ENCODE data around the gene RASA2. TPM values are rescaled to one million over a fixed set of nuclear protein-coding genes. Genes with fewer than 3 reads are reported as not detected.
"Not testable (repeated sequence)": the region's sequence is repeated elsewhere in the genome, so short reads cannot be mapped to it uniquely, and the experiment has no call there.

Gene RASA2
- total RNA-seq, 1 donor from 2014 or later = 5.5 TPM

- DNase-seq (ENCODE audit: low read depth) = no peak
Observed at GRCh38 chr3:141570068-141570467, 83.2 kb downstream of the RASA2 start.

- peak; percentile 21 for DNase-seq (ENCODE audit: low read depth)
Observed at GRCh38 chr3:141575879-141576743, 89.3 kb downstream of the RASA2 start.

GRCh38 chr3:141576744-141577052, 89.9 kb downstream of the RASA2 start:
- DNase-seq (ENCODE audit: low read depth) = no peak

GRCh38 chr3:141578202-141578973, 91.6 kb downstream of the RASA2 start:
- peak; percentile 9 for DNase-seq (ENCODE audit: low read depth)

DNA sequence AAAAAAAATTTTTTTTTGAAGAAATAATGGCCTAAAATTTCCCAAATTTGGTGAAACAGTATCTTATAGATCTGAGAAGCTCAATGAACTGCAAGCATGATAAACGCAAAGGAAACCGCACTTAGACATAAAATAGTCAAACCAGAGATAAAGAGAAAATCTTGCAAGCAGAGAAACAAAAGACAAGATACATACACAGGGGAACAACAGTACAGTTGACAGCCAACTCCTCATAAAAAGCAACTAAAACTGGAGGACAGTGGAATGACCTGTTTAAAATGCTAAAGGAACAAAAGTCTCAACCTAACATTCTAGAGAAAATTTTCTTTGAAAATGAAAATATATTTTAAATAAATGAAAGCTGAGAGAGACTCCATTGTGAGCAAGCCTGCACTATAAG, 107.5 kb downstream of the RASA2 start:
- DNase-seq (ENCODE audit: low read depth) = no peak

DNA sequence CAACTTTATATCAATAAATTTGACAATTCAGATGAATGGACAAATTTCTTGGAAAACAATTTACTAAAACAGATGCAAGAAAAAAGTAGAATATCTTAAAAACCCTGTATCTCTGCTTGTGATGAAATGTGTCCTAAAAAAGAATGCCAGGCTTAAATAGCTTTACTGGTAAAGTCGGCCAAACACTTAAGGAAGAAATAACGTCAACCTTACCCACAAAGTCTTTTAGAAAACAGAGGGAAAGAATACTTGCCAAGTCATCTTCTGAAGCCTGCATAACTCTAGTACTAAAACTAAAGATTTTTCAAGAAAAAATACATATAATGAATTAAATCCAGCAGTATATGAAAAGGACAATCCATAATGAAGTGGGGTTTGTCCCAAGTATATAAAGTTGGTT, 111.1 kb downstream of the RASA2 start:
- DNase-seq (ENCODE audit: low read depth) = no peak

GRCh38 chr3:141600331-141600730, 113.5 kb downstream of the RASA2 start:
- no peak for DNase-seq (ENCODE audit: low read depth)

- DNase-seq (ENCODE audit: low read depth) = no peak
Observed at GRCh38 chr3:141602706-141603105, 115.9 kb downstream of the RASA2 start.

- DNase-seq (ENCODE audit: low read depth) = no peak
Observed at GRCh38 chr3:141603473-141604035, 116.7 kb downstream of the RASA2 start.

GRCh38 chr3:141605883-141606282, 119.1 kb downstream of the RASA2 start:
- DNase-seq (ENCODE audit: low read depth) = peak; percentile 21

- DNase-seq (ENCODE audit: low read depth) = no peak
Observed at GRCh38 chr3:141608438-141608837, 121.6 kb downstream of the RASA2 start.

- DNase-seq (ENCODE audit: low read depth) = no peak
Observed at GRCh38 chr3:141610939-141611338, 124.1 kb downstream of the RASA2 start.

DNA sequence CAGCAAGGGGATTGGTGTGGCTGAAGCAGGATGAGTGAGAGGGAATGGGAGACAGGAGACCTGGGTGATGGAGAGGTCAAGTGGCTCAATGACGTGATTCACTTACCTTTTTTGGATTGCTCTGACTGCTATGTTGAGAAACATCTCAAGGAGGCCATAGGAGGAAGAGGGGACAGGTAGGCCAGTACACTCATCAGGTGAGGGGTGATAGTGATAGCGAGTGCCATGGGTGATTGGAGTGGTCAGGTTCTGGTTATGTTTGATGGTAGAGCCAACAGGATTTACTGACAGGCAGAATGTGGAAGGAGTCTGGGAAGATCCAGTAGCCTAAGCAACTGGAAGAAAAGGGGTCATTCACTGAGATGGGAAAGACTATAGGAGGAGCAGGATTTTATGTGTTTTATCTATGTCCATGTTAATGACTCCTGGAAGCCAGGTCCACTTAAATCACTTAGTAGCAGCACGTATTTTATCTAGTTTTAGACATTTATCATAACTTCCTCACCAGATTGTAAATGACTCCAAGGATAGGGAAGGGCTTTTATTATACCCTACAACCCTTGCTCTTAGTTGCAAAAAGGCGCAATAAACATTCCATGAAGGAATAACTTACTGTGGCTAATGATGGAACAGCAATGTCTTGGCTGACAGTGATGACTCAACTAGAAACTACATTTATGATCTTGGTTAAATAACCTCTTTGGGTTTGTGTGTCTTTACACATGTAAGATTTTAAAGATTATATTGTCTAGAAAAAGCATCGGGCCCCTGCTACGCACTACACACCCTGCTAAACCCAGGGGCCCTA, 131.5 kb downstream of the RASA2 start:
- DNase-seq (ENCODE audit: low read depth) = no peak

DNA sequence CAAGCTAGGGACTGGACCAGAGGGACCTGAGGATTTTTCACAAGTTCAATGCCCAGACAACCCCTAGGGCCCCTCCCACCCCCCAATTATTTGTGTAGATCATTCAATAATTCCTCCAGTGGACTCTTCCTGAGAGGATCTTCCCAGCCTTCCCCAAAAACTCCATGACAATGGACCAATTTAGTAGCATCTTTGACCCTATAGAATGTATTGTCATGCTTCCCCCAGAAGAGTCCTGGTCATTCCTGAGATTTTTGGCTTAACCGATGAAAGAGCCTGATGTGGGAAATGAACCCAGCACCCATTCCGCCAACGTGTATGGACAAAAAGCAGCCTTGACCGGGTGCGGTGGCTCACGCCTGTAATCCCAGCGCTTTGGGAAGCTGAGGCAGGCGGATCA, 132.1 kb downstream of the RASA2 start:
- no peak for DNase-seq (ENCODE audit: low read depth)

DNA sequence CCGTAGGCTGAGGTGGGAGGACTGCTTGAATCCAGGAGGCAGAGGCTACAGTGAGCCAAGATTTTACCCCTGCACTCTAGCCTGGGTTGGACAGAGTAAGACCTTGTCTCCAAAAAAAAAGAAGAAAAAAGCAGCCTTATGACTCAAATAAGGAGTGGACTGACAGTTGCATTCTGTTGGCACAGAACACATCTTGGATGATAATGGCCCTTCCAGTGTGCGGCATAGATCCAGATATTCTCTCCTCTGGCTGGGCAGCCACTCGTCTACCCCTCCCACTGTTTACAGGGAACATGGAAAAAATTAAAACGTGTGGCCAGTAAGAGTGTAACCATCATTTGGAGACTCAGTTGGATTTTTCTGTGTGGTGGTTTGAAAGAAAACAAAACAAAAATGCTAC, 132.6 kb downstream of the RASA2 start:
- DNase-seq (ENCODE audit: low read depth) = no peak

DNA sequence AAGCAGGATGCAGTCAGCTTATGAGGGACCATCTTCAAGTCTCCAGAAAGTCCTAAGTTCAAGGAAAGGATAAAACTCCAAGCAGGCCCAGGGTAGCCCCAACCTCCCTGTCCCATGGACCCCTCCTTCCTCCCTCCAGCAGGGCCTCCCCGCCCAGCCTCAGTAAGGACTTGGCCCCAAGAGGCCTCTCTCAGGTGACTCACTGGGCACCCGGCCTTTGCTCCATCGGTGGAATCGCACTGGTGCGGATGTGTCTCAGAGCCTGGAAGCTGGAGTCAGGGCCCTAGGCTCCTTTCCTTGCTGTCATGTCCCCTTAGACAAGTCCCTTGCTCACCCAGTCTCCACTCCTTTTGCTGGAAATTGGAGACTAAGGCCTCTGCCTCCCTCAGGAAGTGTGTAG, 136.9 kb downstream of the RASA2 start:
- no peak for DNase-seq (ENCODE audit: low read depth)

GRCh38 chr3:141625506-141625905, 138.7 kb downstream of the RASA2 start:
- peak; percentile 32 for DNase-seq (ENCODE audit: low read depth)

DNA sequence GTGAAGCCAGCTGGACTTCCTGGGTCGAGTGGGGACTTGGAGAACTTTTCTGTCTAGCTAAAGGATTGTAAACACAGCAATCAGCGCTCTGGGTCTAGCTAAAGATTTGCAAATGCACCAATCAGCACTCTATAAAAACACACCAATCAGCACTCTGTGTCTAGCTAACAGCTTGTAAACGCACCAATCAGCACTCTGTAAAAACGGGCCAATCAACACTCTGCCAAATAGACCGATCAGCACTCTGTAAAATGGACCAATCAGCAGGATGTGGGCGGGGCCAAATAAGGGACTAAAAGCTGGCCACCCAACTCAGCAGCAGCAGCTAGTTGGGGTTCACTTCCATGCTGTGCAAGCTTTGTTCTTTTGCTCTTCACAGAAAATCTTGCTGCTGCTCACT, 141.5 kb downstream of the RASA2 start:
- DNase-seq (ENCODE audit: low read depth) = not testable (repeated sequence)

- DNase-seq (ENCODE audit: low read depth) = not testable (repeated sequence)
Observed at GRCh38 chr3:141628868-141629441, 142.1 kb downstream of the RASA2 start.

- DNase-seq (ENCODE audit: low read depth) = no peak
Observed at GRCh38 chr3:141629976-141630375, 143.1 kb downstream of the RASA2 start.

- DNase-seq (ENCODE audit: low read depth) = peak; percentile 86
Observed at GRCh38 chr3:141632779-141633374, 146.1 kb downstream of the RASA2 start.
